Embryonic facial prominence (tissue), 1 donor: ENCODE results near the gene TYROBP.
"Not testable (repeated sequence)": the region's sequence is repeated elsewhere in the genome, so short reads cannot be mapped to it uniquely, and the experiment has no call there.

Source experiments
- DNase-seq: peaks from one replicate; pipeline ENCODE4 v3.0.0-alpha.2; 2016; ENCODE audit errors: extremely low spot score

Gene TYROBP

GRCh38 chr19:35908010-35908441, at the start of gene TYROBP:
Gene TYROBP, minus strand, starts transcription at chr19:35908295. Its CDS starts 67 bp downstream, at chr19:35908228.
- no peak for DNase-seq

- not testable (repeated sequence) for DNase-seq
These were observed 49.3 kb upstream of the TYROBP start for GRCh38 chr19:35957411-35957810.

DNA sequence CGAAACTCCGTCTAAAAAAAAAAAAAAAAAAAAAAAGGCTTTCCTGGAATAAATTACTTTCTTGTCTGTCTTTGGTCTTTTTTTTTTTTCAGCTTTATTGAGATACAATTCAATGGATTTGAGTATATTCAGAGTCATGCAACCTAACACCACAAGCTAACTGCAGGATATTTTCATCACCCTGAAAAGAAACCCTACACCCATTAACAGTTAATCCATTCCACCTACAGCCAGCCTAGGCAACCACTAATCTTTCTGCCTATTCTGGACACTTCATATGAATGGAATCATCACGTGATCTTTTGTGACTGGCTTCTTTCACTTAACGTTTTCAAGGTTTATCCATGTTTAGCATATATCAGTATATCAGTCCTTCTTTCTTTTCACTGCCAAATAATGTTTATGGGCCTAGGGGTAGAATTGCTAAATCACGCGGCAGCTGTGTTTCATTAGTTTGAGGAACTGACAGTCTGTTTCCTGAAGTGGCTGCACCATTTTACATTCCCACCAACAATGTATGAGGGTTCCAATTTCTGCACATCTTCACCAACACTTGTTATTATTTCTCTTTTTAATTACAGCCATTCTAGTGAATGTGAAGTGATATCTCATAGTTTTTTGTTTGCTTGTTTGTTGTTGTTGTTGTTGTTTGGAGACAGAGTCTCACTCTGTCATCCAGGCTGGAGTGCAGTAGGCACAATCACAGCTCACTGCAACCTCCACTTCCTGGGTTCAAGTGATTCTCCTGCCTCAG, 48.0 kb upstream of the TYROBP start:
- DNase-seq = no peak

DNA sequence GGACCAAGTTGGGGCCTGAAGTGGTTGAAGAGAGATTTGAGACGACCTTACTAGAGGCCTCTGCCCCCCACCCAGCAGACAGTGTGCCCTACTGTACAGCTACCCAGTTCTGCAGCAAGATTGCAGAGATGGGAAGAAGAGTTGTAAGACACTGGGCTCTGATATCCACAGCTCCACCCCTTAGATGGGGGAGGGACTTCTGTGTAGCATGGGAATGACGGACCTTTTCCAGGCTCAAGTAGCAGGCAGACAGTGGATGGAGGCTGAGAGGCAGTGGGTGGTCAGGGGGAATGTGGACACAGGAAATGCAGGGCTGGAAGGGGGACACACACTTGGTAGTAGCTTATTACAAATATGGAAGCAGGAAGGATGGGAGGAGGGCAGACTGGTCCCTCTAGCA, 41.0 kb upstream of the TYROBP start:
- DNase-seq = no peak

- DNase-seq = no peak
These were observed 38.1 kb upstream of the TYROBP start for GRCh38 chr19:35946203-35946602.

DNA sequence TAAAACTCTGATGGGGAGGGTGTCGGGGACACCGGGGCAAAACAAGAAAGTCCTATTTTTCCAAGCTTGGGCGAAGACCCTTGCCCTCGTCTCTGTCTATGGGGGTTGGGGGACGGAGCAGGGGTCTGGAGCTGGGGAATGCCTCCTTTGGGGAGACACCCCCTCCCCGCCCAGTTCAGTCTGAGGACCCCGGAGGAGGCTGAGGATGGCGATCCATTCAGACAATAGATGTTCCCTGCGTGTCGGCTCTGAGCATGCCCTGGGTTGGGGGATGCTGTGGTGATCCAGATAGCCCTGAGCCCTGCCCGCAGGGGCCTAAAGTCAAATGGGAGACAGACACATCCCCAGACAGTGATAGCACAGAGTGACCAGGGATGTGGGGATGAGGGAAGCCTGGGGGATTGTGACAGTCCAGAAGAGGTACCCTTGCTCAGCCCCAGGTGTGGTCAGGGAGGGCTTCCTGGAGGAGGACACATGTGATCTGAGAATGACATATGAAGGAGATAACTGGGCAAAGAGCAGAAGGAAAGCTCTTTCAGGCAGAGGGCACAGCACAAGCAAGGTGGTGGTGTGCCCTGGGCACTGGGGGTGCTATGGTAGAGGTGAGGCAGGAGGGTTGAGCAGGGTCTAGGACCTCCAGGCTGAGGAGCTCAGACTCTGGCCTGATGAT, 37.2 kb upstream of the TYROBP start:
- no peak for DNase-seq

GRCh38 chr19:35944556-35944955, 36.5 kb upstream of the TYROBP start:
- DNase-seq = no peak

DNA sequence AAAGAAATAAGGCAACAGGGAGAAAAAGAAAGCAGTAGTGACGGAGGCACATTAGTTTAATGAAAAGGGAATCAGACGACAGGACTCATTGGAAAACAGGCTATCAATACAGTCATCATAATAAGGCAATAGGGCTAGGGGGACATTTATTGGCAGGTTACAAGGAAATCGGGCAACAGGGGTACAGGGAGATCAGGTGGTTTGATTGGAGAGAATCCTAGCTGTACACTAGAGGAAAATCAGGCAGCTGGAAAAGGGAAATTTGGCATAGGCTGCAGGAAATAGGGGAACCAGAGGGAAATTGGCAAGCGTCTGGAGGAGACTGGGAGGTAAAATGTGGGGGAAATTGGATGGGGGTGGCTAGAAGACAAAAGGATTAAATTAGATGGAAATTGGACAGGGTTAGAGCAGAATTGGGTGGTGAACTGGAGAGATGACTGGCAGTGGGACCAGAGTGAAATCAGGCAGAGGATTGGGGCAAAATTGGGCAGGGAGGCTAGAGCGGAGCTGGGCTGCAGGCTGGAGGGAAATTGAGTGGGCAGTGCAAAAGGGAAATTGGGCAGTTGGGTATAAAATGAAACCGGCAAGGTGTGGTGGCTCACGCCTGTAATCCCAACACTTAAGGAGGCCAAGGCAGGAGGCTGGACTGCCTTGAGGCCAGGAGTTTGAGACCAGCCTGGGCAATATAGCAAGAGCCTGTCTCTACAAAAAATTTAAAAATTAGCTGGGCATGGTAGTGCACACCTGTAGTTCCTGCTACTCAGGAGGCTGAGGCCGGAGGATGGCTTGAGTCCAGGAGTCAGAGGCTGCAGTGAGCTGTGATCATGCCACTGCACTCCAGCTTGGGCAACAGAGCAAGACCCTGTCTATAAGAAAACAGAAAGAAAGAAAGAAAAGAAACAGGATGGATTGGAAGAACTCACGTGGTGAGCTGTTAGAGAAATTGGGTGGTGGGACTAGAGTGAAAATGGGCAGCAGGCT, 35.5 kb upstream of the TYROBP start:
- DNase-seq = no peak

DNA sequence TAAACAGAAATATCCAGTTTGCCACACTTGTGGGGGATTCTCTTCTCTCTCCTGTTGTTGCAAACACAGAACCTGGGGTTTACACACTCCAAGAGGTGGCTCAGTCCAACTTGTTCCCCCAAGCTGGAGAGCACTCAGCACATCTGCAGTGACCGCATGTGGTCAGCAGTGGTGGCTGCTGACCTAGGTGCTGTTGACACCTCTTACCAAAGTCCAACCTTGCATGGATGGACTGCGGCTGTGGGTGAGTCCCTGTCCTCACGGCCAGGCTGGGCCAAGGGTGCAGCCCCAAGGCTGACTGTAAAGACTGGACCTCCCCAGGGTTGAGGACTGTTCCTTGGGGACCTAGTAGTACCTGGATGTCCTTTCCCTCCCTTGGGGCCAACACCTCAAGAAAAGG, 34.1 kb upstream of the TYROBP start:
- DNase-seq = no peak

DNA sequence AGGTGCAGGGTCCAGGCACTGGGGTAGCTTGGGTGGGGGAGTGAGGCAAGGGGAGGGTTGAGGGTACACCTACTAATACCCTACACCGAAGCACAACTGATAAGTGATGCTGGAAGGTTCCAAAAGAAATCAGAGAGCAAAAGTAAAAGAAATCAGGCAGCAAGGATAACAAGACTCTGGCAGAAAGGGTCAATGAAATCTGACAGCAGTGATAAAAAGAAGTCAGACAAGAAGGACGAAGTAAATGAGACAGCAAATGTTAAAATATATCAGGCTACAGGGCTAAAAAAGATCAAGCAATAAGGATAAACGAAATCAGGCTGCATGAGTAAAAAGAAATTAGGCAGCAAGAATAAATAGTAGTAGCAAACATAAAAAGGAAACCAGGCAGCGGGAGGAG, 32.7 kb upstream of the TYROBP start:
- no peak for DNase-seq

DNA sequence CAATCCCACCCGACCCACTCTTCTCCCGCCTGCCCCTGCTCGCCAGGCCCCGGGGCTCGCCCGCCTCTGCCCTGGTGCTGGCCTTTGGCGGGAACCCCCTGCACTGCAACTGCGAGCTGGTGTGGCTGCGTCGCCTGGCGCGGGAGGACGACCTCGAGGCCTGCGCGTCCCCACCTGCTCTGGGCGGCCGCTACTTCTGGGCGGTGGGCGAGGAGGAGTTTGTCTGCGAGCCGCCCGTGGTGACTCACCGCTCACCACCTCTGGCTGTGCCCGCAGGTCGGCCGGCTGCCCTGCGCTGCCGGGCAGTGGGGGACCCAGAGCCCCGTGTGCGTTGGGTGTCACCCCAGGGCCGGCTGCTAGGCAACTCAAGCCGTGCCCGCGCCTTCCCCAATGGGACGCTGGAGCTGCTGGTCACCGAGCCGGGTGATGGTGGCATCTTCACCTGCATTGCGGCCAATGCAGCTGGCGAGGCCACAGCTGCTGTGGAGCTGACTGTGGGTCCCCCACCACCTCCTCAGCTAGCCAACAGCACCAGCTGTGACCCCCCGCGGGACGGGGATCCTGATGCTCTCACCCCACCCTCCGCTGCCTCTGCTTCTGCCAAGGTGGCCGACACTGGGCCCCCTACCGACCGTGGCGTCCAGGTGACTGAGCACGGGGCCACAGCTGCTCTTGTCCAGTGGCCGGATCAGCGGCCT, 32.1 kb upstream of the TYROBP start:
- no peak for DNase-seq

DNA sequence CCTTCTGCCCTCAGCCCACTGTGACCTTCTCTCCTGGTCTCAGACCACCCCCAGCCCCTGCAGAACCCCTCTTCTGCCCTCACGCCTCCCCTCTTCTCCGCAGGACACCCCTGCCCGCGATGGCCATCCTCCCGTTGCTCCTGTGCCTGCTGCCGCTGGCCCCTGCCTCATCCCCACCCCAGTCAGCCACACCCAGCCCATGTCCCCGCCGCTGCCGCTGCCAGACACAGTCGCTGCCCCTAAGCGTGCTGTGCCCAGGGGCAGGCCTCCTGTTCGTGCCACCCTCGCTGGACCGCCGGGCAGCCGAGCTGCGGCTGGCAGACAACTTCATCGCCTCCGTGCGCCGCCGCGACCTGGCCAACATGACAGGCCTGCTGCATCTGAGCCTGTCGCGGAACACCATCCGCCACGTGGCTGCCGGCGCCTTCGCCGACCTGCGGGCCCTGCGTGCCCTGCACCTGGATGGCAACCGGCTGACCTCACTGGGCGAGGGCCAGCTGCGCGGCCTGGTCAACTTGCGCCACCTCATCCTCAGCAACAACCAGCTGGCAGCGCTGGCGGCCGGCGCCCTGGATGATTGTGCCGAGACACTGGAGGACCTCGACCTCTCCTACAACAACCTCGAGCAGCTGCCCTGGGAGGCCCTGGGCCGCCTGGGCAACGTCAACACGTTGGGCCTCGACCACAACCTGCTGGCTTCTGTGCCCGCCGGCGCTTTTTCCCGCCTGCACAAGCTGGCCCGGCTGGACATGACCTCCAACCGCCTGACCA, 31.4 kb upstream of the TYROBP start:
- DNase-seq = no peak

DNA sequence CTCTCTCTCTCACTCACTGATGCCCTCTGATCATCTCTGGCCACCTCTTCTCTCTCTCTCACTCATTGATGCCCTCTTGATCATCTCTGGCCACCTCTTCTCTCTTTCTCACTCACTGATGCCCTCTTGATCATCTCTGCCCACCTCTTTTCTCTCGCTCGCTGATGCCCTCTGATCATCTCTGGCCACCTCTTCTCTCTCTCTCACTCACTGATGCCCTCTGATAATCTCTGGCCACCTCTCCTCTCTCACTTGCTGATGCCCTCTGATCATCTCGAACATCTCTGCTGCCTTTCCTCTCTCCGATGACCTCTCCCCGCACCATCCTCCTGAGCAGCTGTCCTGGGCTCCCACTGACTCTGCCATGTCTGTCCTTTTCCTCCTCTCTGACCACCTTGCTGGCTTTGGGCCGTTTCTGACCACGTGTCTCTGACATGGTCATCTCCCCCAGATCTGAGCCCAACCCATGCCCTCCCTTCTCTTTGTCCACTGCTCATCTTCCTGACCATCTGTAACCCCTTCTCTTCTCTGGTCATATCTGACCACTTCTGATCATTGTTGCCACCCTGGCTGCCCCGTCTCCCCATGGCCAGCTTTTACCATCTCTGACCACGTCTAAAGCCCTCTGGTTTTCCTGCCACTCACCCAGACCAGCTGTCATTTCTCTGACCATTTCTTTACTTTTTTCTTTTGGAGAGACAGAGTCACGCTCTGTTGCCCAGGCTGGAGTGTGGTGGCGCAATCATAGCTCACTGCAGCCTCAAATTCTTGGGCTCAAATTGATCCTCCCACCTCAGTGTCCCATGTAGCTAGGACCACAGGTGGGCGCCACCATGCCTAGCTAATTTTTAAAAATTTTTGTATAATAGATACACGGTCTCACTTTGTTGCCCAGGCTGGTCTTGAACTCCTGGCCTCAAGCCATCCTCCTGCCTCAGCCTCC, 30.5 kb upstream of the TYROBP start:
- DNase-seq = no peak

DNA sequence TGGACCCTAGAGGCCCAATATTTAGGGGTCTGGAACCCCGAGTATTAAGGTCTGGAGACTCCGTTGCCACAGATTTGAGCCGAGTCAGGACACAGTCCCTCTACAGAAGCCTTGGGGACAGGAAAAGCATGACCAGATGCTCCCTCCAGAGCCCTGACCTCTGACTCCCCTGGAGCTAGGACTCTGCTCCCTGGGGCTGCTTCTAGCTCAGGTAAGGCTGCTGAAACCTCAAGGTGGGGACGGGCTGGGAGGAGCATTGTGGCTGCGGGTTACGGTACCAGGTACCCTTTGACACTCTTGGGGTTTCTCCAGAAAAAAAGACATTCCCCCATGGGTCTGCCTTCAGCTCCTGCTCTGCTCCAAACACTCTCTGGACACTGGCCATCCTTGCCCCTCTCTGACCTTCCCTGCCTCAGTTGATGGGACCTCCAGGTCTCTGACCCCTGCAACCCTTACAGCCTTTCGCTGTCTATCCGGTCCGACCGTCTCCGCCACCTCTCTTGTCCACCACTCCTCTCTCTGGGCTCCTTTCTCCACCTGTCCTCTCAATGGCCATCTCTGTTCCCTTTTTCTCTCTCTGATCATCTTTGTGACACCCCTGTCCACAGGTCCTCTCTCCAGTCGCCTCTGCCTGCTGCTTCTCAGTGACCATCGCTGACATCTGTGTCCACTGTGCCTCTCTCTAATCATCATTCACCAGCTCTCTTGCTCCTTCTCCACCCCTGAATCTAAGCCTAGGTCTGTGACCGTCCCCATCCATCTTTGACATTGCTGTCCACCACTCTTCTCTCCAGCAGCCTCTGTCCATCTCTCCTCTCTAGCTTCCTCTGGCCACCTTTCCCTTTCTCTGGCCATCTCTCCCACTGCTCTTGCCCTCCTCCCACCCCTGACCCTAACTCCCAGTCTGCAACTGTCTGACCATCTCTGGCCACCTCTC, 29.5 kb upstream of the TYROBP start:
- DNase-seq = no peak

GRCh38 chr19:35936738-35937268, 28.7 kb upstream of the TYROBP start:
- no peak for DNase-seq

DNA sequence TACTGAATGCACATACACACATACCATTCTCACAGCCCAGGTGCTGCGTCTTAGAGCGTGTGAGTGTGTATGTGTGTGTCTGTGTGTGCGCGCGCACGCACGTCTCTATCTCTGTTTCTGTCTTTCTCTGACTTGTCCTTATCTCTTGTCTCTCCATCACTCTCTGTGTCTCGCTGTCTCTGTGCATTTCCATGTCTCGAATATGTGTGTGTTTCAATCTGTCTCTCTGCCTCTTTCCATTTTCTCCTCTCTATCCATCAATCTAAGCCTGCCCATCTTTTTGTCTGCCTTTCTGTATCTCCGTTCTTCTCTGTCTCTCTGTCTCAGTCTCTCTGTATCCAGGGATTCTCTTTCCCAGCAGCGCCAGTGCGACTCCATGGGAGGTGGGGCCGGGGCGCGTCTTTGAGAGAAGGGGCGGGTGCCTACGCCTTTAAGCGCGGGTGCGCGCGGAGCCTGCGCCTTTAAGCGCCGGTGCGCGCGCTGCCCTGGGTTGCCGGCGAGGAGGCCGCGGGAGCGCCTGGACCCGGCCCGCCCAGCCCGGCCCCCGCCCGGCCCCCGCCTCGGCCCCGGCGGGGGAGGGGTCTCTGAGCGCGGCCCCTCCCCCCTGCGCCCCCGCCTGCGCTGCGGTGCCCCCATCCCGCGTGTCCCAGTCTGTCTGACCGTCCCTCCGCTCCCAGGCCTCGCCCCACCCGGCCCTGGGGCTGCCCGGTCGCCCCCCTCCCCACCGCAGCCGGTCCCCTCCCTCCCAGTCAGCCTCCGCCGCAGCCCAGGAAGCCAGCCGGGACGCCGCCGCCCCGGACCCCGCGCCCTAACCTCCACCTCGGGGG, 28.0 kb upstream of the TYROBP start, which contains the start of gene LRFN3:
LRFN3 (plus strand) TSS at position 464 of the 827 bp plus-strand sequence. CDS start 3,052 bp downstream, outside the sequence.
- DNase-seq = no peak

- DNase-seq = no peak
These were observed 24.3 kb upstream of the TYROBP start for GRCh38 chr19:35932291-35932936.
